ENCODE results near the gene HNRNPUL2. TPM values are rescaled to one million over a fixed set of nuclear protein-coding genes. Genes with fewer than 3 reads are reported as not detected.

HNRNPUL2 gene
- total RNA-seq, 2 experiments from 2014 or later: 35.2 to 37.6 TPM

DNA sequence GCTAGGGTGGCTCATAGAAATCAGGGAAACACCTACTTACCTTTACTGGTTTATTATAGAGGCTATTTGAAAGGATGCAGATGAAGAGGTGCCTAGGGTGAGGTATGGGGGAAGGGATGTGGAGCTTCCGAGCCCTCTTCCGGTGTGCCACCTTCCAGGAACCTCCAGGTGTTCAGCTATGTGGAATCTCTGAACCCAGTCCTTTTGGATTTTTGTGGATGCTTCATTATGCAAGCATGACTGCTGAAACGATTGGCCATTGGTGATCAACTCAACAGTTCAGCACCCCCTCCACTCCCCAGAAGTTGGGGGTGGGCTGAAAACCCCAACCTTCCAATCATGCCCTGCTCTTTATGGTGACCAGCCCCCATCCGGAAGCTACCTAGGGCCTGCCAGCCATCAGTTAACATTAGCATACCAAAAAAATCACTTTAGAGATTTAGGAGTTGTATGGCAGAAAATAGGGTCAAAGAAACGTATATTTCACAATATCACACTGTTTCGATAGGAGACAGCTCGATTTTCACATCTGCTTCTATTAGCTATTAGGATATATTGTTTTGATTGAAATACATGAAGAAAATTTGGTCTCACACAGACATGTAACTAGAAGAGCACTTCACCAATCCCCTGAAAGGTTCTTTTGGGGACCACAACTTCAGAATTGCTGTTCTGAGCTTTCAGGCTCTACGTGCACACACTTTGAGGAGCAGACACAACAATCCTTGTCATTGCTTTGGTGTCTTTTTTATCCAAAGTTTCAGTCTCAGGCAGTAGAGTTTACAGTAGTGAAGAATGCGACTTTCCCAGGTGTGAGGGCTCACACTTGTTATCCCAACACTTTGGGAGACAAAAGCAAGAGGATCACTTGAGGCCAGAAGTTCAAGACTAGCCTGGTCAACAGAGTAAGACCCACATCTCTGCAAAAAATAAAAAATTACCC lies 30.9 kb upstream of the HNRNPUL2 start:
- no peaks in the 10 kb centered on the region for H3K27me3 ChIP-seq (ENCODE audit: control insufficient read depth in 1 of 2, insufficient read depth in 2 of 2, low read length in 2 of 2)
- no peaks in the 10 kb centered on the region for H3K27me3 Mint-ChIP-seq
- no peaks in the 10 kb centered on the region for H3K9me3 Mint-ChIP-seq
- no peak for ATAC-seq (ENCODE audit: poor library complexity)
- no peak overlapping the region for H3K27ac ChIP-seq (ENCODE audit: low read depth in 1 of 2, low read length in 2 of 2)
- CTCF ChIA-PET: interaction anchor here (5.5 kb wide), 1 partner anchor 28 kb away, joined by 30 read pairs; the partner anchor contains the start of gene TMEM179B
- no peak for DNase-seq
- H3K27ac Mint-ChIP-seq: no peak overlapping the region
- H3K36me3 Mint-ChIP-seq (ENCODE audit: low read depth): peaks cover 23% of the 10 kb centered on the region
- H3K4me3 Mint-ChIP-seq: no peak overlapping the region
- TF ChIP-seq, protein P1, sequence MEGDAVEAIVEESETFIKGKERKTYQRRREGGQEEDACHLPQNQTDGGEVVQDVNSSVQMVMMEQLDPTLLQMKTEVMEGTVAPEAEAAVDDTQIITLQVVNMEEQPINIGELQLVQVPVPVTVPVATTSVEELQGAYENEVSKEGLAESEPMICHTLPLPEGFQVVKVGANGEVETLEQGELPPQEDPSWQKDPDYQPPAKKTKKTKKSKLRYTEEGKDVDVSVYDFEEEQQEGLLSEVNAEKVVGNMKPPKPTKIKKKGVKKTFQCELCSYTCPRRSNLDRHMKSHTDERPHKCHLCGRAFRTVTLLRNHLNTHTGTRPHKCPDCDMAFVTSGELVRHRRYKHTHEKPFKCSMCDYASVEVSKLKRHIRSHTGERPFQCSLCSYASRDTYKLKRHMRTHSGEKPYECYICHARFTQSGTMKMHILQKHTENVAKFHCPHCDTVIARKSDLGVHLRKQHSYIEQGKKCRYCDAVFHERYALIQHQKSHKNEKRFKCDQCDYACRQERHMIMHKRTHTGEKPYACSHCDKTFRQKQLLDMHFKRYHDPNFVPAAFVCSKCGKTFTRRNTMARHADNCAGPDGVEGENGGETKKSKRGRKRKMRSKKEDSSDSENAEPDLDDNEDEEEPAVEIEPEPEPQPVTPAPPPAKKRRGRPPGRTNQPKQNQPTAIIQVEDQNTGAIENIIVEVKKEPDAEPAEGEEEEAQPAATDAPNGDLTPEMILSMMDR (IDR thresholded peaks at IDR 0.05): no peak
- intact Hi-C loops (cut with DNase I, micrococcal nuclease): no loop called here
- H3K4me1 ChIP-seq (ENCODE audit: insufficient read depth, low read length): peaks cover 32% of the 10 kb centered on the region
- H3K36me3 ChIP-seq (ENCODE audit: insufficient read depth, low read length): peaks cover 6% of the 10 kb centered on the region
- peaks cover 32% of the 10 kb centered on the region for H3K4me1 Mint-ChIP-seq (ENCODE audit: low read depth)
- no peaks in the 10 kb centered on the region for H3K9me3 ChIP-seq (ENCODE audit: control insufficient read depth in 1 of 2, insufficient read depth in 1 of 2, low read length in 2 of 2)
- POLR2A ChIA-PET: interaction anchor here (0.9 kb wide), 1 partner anchor 29 kb away, joined by 3 read pairs; the partner anchor contains the start of gene TMEM179B
- H3K4me3 ChIP-seq (ENCODE audit: low read length): no peak overlapping the region

DNA sequence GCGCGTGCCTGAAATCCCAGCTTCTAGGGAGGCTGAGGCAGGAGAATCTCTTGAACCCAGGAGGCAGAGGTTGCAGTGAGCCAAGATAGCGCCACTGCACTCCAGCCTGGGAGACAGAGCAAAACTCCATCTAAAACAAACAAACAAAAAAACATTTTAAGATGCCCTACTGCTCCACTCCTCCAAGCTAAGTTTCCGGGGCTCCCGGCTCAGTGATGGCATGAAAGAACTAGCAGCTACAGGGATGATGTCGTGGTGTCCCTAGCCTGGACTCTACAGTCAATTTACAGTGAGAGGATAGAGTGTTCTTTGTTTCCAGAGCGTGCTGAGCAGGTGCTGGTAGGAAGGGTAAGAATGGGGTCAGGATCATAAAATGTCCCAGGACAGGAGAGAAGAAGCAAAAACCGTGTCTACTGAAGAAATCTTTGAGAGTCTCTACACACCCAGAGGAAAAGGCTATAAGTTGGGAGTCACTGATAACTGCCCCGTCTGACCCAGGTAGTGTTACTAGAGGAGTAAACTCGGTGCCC lies 27.9 kb upstream of the HNRNPUL2 start:
- ATAC-seq (ENCODE audit: poor library complexity): no peak
- peak overlapping the region; percentile 61 for H3K4me3 Mint-ChIP-seq
- intact Hi-C loops (cut with DNase I, micrococcal nuclease): loop anchor here in 1 of 2 experiments (2.0 kb wide), 1 partner anchor 26 kb away; the partner anchor contains the start of gene TTC9C
- H3K27ac Mint-ChIP-seq: no peak overlapping the region
- H3K9me3 Mint-ChIP-seq: no peaks in the 10 kb centered on the region
- no peaks in the 10 kb centered on the region for H3K27me3 Mint-ChIP-seq
- Histone ChIP-seq H3K27ac (ENCODE audit: low read depth in 1 of 2, low read length in 2 of 2) (no peak overlapping the region), H3K9me3 (ENCODE audit: control insufficient read depth in 1 of 2, insufficient read depth in 1 of 2, low read length in 2 of 2) (no peaks in the 10 kb centered on the region), H3K36me3 (ENCODE audit: insufficient read depth, low read length) (peaks cover 19% of the 10 kb centered on the region), H3K4me3 (ENCODE audit: low read length) (no peak overlapping the region), H3K4me1 (ENCODE audit: insufficient read depth, low read length) (peaks cover 34% of the 10 kb centered on the region), H3K27me3 (ENCODE audit: control insufficient read depth in 1 of 2, insufficient read depth in 2 of 2, low read length in 2 of 2) (no peaks in the 10 kb centered on the region)
- peaks cover 13% of the 10 kb centered on the region for H3K36me3 Mint-ChIP-seq (ENCODE audit: low read depth)
- POLR2A ChIA-PET: interaction anchor here (1.8 to 4.0 kb wide), 8 partner anchors 10 to 182 kb away, joined by 4 to 228 read pairs (median 42); partner anchors contain the start of genes EEF1G, HNRNPUL2, STX5 and TAF6L
- CTCF ChIA-PET: interaction anchor here (0.6 to 3.8 kb wide), 5 partner anchors 16 to 126 kb away, joined by 3 to 42 read pairs (median 4); partner anchors contain the start of genes SLC3A2, TAF6L and TMEM179B
- no peak for DNase-seq
- H3K4me1 Mint-ChIP-seq (ENCODE audit: low read depth): peaks cover 27% of the 10 kb centered on the region
- TF ChIP-seq, protein P1 (IDR thresholded peaks at IDR 0.05): no peak
